HG02970 (cell line): ENCODE results near the gene TSPAN18.

Experiments used
- ATAC-seq: cut with Tn5 transposase; IDR thresholded peaks from one replicate; pipeline ENCODE4 v1.9.1; 2021; ENCODE audit warnings: mild to moderate bottlenecking, moderate library complexity, moderate number of reproducible peaks; ENCODE audit not compliant: unreplicated experiment, low FRiP score

TSPAN18 gene

GRCh38 chr11:44755556-44756523, 29.1 kb downstream of the TSPAN18 start:
- ATAC-seq: no peak

GRCh38 chr11:44758983-44759382, 32.2 kb downstream of the TSPAN18 start:
- ATAC-seq: no peak

- ATAC-seq: no peak
Observed at GRCh38 chr11:44759743-44760476, 33.1 kb downstream of the TSPAN18 start.

GRCh38 chr11:44760477-44760872, 33.7 kb downstream of the TSPAN18 start:
- ATAC-seq: no peak

GRCh38 chr11:44760917-44761550, 34.3 kb downstream of the TSPAN18 start:
- no peak for ATAC-seq

- ATAC-seq: no peak
Observed at GRCh38 chr11:44761551-44761961, 34.8 kb downstream of the TSPAN18 start.

GRCh38 chr11:44763121-44763820, 36.5 kb downstream of the TSPAN18 start:
- no peak for ATAC-seq

GRCh38 chr11:44764583-44764982, 37.8 kb downstream of the TSPAN18 start:
- no peak for ATAC-seq

GRCh38 chr11:44765026-44765595, 38.3 kb downstream of the TSPAN18 start:
- ATAC-seq: no peak

- ATAC-seq: no peak
Observed at GRCh38 chr11:44765676-44766075, 38.9 kb downstream of the TSPAN18 start.

- ATAC-seq: no peak
Observed at GRCh38 chr11:44766112-44766971, 39.6 kb downstream of the TSPAN18 start.

- no peak for ATAC-seq
Observed at GRCh38 chr11:44766972-44767278, 40.2 kb downstream of the TSPAN18 start.

- ATAC-seq: no peak
Observed at GRCh38 chr11:44767421-44767820, 40.7 kb downstream of the TSPAN18 start.

- no peak for ATAC-seq
Observed at GRCh38 chr11:44770401-44770800, 43.6 kb downstream of the TSPAN18 start.

GRCh38 chr11:44771252-44771734, 44.5 kb downstream of the TSPAN18 start:
- ATAC-seq: no peak

- ATAC-seq: no peak
Observed at GRCh38 chr11:44771841-44772240, 45.1 kb downstream of the TSPAN18 start.

GRCh38 chr11:44773351-44773965, 46.7 kb downstream of the TSPAN18 start:
- ATAC-seq: no peak

GRCh38 chr11:44774108-44774507, 47.3 kb downstream of the TSPAN18 start:
- ATAC-seq: no peak

- ATAC-seq: no peak
Observed at GRCh38 chr11:44774731-44775130, 48.0 kb downstream of the TSPAN18 start.
